IMR-90 (cell line): ENCODE results near the gene CASP9.
"Not testable (repeated sequence)": the region's sequence is repeated elsewhere in the genome, so short reads cannot be mapped to it uniquely, and the experiment has no call there.

Experiments used
- CHD1 ChIP-seq: IDR thresholded peaks from 2 replicates; pipeline ENCODE4 v1.6.1; 2012; ENCODE audit warnings: low read depth, low read length, improper control_type of control experiment
- CTCF ChIP-seq: conservative IDR thresholded peaks from 2 replicates; pipeline ENCODE4 v1.5.1; 2012; ENCODE audit warnings: mild to moderate bottlenecking, low read depth, low read length, improper control_type of control experiment
- ELK1 ChIP-seq: fragments of 150-350 bp; IDR thresholded peaks from 2 replicates; pipeline ENCODE4 v1.6.1; 2016; ENCODE audit warnings: low read depth, mild to moderate bottlenecking, low read length, moderate library complexity, borderline replicate concordance
- FOS ChIP-seq: fragments of 150-350 bp; IDR thresholded peaks from 2 replicates; pipeline ENCODE4 v1.6.1; 2016; ENCODE audit warnings: low read depth, low read length
- MAFK ChIP-seq: IDR thresholded peaks from 2 replicates; pipeline ENCODE4 v1.6.1; 2012; ENCODE audit warnings: low read depth, low read length, improper control_type of control experiment
- MXI1 ChIP-seq: IDR thresholded peaks from 2 replicates; pipeline ENCODE4 v1.6.1; 2012; ENCODE audit warnings: low read depth, mild to moderate bottlenecking, low read length, moderate library complexity, borderline replicate concordance
- POLR2A ChIP-seq: IDR thresholded peaks from 2 replicates; pipeline ENCODE4 v1.6.1; 2012; ENCODE audit warnings: mild to moderate bottlenecking, low read depth, low read length
- RAD21 ChIP-seq: IDR thresholded peaks from 2 replicates; pipeline ENCODE4 v1.6.1; 2012; ENCODE audit warnings: low read length, improper control_type of control experiment
- RCOR1 ChIP-seq: IDR thresholded peaks from 2 replicates; pipeline ENCODE4 v1.6.1; 2012; ENCODE audit warnings: mild to moderate bottlenecking, low read length, improper control_type of control experiment; ENCODE audit not compliant: insufficient replicate concordance
- RFX5 ChIP-seq: IDR thresholded peaks from 2 replicates; pipeline ENCODE4 v1.8.0; 2012; ENCODE audit warnings: low read depth, mild to moderate bottlenecking, low read length, moderate library complexity

GRCh38 chr1:15458388-15458787 is 65.6 kb downstream of the CASP9 start:
- not testable (repeated sequence) for TF ChIP-seq MAFK, CTCF, POLR2A, FOS, CHD1, ELK1, MXI1, RFX5, RAD21, RCOR1
